ENCODE measurements around the gene EHMT2.

EHMT2 gene

DNA sequence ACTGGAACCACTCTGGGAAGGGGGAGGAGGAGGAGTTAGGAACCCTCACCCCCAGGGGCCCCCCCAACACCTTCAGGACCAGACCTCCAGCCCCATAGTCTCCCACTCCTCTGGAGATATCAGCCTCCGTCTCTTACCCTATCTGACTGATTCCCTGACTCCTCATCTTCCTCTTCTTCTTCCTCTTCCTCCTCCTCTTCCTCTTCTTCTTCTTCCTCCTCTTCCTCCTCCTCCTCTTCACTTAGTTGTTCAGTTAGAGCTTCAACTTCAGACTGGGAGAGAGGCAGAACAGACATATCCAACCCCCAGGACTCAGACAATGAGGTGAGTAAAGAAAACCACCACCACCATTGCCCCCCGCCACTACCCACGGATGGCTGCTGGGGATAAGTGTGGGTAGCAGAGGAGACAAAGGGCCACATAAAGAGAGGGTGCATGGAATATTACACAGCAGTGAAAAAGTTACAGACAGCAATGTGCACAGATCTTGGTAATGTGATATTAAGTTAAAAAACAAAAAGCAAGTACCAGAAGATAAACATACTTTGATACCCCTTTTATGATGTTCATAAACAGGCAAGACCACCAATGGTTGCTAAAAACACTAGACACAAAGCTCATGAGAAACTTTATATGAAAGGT lies 8.0 kb downstream of the EHMT2 start:
- TF ChIP-seq, protein P1, sequence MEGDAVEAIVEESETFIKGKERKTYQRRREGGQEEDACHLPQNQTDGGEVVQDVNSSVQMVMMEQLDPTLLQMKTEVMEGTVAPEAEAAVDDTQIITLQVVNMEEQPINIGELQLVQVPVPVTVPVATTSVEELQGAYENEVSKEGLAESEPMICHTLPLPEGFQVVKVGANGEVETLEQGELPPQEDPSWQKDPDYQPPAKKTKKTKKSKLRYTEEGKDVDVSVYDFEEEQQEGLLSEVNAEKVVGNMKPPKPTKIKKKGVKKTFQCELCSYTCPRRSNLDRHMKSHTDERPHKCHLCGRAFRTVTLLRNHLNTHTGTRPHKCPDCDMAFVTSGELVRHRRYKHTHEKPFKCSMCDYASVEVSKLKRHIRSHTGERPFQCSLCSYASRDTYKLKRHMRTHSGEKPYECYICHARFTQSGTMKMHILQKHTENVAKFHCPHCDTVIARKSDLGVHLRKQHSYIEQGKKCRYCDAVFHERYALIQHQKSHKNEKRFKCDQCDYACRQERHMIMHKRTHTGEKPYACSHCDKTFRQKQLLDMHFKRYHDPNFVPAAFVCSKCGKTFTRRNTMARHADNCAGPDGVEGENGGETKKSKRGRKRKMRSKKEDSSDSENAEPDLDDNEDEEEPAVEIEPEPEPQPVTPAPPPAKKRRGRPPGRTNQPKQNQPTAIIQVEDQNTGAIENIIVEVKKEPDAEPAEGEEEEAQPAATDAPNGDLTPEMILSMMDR (IDR thresholded peaks at IDR 0.05; ENCODE audit: insufficient read depth, missing control alignments): no peak

DNA sequence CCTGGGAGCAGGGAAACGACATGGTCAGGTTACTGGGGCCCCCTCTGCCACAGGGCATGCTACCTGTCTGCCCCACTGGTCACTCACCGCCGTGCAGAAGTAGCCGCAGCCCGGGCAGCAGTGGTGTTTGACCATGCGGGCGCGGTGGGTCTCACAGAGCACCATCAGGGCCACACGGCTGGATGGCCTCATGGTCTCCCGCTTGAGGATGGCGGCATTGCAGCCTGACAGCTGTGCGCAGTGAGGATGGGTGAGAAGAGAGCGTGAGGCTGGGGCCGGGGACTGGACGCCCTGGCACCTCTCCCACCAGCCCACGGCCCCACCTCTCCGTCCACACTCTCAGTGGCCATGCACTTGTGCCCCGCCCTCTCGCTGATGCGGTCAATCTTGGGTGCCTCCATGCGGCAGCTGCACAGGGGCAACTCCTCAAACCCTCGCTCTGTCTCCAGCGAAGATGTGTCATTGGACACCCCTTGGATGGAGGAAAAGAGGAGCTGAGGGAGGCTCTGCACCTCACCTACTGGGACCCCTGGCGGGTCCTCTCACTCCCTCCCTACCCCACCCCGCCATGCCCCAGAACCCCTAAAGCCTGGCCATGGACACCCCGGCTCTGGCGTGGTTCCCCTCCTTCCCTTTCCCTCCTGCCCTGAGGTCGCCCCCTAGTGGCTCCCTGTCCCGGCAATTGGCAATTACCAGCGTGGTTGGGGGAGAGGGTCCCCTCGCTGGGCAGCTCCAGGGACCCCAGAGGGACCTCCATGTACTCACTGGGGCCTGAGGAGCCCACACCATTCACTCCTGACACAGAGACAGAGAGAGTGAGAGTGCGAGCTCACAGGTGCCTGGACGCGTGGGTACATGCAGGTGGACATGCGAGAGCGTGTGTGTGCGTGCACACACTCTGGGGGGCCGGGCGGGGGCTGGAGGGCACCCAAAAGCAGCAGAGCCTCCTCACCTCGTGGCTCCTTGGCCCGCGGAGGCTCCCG lies 8.9 kb downstream of the EHMT2 start:
- TF ChIP-seq, protein P1 (IDR thresholded peaks at IDR 0.05; ENCODE audit: insufficient read depth, missing control alignments): peak; percentile 62
- no peak for FAIRE-seq

More for the DNA sequence above, 8.0 kb downstream of the EHMT2 start:
- no peak for DNase-seq (ENCODE audit: insufficient read length, low spot score)
- no peak for FAIRE-seq

DNA sequence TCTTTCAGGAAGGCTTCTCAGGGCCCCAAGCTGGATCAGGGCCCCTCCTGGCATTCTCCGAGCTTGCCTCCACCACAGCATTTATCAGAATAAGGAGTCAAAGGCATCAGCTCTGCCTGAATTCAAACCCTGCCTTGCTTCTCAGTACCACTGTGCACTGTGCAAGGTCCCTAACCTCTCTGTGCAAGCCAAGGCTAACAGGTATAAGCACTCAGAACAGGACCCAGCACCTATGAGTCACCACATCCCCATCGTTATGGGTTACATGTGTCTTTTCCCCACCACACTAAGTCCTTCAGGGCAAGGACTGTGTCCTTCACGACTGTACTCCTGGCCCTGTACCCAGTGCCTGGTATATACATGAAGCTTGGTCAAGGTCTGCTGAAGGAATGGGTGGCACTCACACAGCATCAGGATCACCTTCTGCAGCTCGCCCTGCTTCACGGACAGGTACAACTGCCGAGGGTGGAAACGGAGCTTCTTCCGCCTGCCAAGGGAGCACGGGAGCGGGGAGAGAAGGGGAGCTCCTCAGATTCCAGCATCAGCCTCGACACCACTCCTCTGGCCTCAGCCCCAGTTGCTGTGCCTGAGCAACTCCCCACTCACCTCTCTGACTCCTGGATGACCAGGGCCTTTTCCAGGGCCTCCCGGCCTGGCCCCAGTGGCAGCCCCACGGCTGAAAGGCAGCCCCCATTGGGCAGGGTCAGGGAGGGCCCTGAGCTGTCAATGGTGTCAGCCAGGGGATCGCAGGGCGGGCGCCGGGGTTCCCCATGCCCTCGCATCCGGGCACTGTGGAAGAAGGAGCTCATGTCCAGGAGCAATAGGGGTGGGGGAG lies 10.1 kb downstream of the EHMT2 start:
- FAIRE-seq (no peak), DNase-seq (ENCODE audit: insufficient read length, low spot score) (no peak)
- TF ChIP-seq, protein P1 (IDR thresholded peaks at IDR 0.05; ENCODE audit: insufficient read depth, missing control alignments): no peak

More for the DNA sequence above, 8.9 kb downstream of the EHMT2 start:
- peak; percentile 52 for DNase-seq (ENCODE audit: insufficient read length, low spot score)

DNA sequence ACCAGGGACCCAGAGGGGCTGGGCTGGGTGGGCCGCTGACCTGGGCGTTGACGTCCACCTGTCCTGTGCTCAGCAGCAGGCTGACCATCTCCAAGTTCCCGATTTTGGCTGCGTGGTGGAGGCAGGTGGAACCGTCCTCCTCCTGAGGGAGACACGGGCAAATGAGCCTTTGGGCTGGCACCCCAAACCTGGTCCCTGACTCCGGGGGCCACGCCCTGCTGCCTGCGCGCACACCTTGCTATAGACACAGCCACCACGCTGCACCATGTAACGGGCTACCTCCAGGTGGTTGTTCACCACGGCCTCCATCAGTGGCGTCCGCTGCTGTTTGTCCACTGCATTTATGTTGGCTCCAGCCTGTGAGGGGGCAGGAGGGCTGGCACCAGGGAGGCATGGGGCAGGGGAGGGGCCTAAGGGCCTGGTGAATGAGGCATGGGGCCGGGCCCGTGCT lies 10.9 kb downstream of the EHMT2 start:
- DNase-seq (ENCODE audit: insufficient read length, low spot score): no peak
- TF ChIP-seq, protein P1 (IDR thresholded peaks at IDR 0.05; ENCODE audit: insufficient read depth, missing control alignments): no peak
- FAIRE-seq: no peak

DNA sequence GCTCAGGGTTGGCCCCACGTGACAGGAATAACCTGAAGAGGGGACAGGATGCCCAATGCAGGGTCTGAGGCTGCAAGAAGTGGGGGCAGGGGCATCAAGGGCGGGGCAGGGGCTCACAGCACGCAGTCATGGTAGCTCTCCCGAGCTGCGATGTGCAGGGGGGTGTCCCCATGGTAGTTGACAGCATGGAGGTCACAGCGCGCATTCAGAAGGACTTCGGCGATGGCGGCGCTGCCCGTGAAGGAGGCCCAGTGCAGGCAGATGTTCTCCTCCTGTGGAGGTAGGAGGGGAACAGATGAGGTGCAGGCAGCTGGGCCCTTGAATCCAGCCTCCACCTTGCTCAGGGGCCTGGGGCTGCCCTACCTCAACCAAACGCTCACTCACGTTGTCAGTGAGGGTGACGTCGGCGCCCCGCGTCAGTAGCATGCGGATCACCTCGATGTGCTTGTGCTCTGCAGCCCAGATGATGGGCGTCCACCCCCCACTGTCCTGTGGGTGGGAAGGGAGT lies 12.9 kb downstream of the EHMT2 start:
- FAIRE-seq (no peak), DNase-seq (ENCODE audit: insufficient read length, low spot score) (no peak)
- TF ChIP-seq, protein P1 (IDR thresholded peaks at IDR 0.05; ENCODE audit: insufficient read depth, missing control alignments): no peak

DNA sequence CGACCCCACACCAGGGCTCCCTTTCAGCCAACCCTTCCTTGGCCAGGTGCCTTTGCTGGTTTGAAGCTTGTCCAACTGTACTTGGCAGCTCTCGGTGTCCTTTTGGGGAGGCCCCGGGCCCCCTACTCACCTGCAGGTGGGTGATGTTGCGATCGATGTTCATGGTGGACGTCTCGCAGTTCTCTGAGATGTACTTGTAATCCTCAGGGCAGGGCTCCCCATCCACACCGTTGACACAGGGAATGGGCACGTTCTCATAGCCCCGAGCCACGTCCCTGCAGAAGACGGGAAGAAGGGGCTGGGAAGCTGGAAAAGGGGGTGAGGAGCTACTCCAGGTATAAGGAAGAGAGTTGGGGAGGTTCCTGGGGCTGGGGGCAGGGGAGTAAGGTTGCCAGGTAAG lies 13.8 kb downstream of the EHMT2 start:
- no peak for FAIRE-seq
- no peak for DNase-seq (ENCODE audit: insufficient read length, low spot score)
- TF ChIP-seq, protein P1 (IDR thresholded peaks at IDR 0.05; ENCODE audit: insufficient read depth, missing control alignments): no peak
